Osteocyte (in vitro differentiated cells): ENCODE measurements around the gene LYPD4. TPM values are rescaled to one million over a fixed set of nuclear protein-coding genes. Genes with fewer than 3 reads are reported as not detected.
A peak's percentile ranks its signal among the peaks of the same experiment; 100 is the strongest.

Experiments used
- DNase-seq: peaks from one replicate; pipeline ENCODE4 v3.0.0; 2021; ENCODE audit warnings: mixed read lengths; ENCODE audit not compliant: unreplicated experiment; ENCODE audit errors: extremely low spot score
- H3K27ac Mint-ChIP-seq: one replicate; pipeline ENCODE4 v1.8.0; 2021; ENCODE audit warnings: mild to moderate bottlenecking, mixed read lengths; ENCODE audit not compliant: unreplicated experiment
- H3K27me3 Mint-ChIP-seq: one replicate; pipeline ENCODE4 v1.8.0; 2021; ENCODE audit warnings: mixed read lengths; ENCODE audit not compliant: unreplicated experiment
- H3K36me3 Mint-ChIP-seq: one replicate; pipeline ENCODE4 v1.8.0; 2021; ENCODE audit warnings: mixed read lengths; ENCODE audit not compliant: unreplicated experiment
- H3K4me1 Mint-ChIP-seq: one replicate; pipeline ENCODE4 v1.8.0; 2021; ENCODE audit warnings: mixed read lengths; ENCODE audit not compliant: unreplicated experiment
- H3K4me3 Mint-ChIP-seq: one replicate; pipeline ENCODE4 v1.8.0; 2021; ENCODE audit warnings: mild to moderate bottlenecking, moderate library complexity, mixed read lengths; ENCODE audit not compliant: unreplicated experiment
- H3K9me3 Mint-ChIP-seq: one replicate; pipeline ENCODE4 v1.8.0; 2021; ENCODE audit warnings: mixed read lengths; ENCODE audit not compliant: unreplicated experiment
- CTCF ChIP-seq: fragments of 200-600 bp; sonication (generic); IDR thresholded peaks from 2 replicates; pipeline ENCODE4 v1.5.0; 2021; ENCODE audit warnings: antibody characterized with exemption, mild to moderate bottlenecking, moderate library complexity
- total RNA-seq: library from RNA; stranded (reverse); gene quantifications from 2 replicates; pipeline ENCODE4 v1.2.1, GENCODE V29; 2021

Gene LYPD4
- total RNA-seq, 1 donor from 2014 or later, result not detected

- H3K27ac Mint-ChIP-seq, result peak overlapping the region; percentile 50
- no peak for DNase-seq
Measured at GRCh38 chr19:41871573-41872383, 27.3 kb upstream of the LYPD4 start.

GRCh38 chr19:41870401-41870873, 26.0 kb upstream of the LYPD4 start:
- no peak for TF ChIP-seq CTCF
- Mint-ChIP-seq H3K36me3 (peaks cover 26% of the 10 kb centered on the region), H3K27ac (no peak overlapping the region), H3K27me3 (no peaks in the 10 kb centered on the region), H3K9me3 (no peaks in the 10 kb centered on the region), H3K4me3 (no peak overlapping the region), H3K4me1 (peaks cover under 1% of the 10 kb centered on the region)
- no peak for DNase-seq

More at GRCh38 chr19:41871573-41872383, 27.3 kb upstream of the LYPD4 start:
- H3K36me3 Mint-ChIP-seq, result peaks cover 22% of the 10 kb centered on the region
- no peaks in the 10 kb centered on the region for H3K9me3 Mint-ChIP-seq
- H3K4me1 Mint-ChIP-seq, result no peaks in the 10 kb centered on the region
- no peak for TF ChIP-seq CTCF
- no peaks in the 10 kb centered on the region for H3K27me3 Mint-ChIP-seq
- H3K4me3 Mint-ChIP-seq, result no peak overlapping the region

- Mint-ChIP-seq H3K36me3 (peaks cover 31% of the 10 kb centered on the region), H3K4me1 (peaks cover 3% of the 10 kb centered on the region), H3K27me3 (no peaks in the 10 kb centered on the region), H3K4me3 (no peak overlapping the region), H3K27ac (no peak overlapping the region), H3K9me3 (no peaks in the 10 kb centered on the region)
- DNase-seq, result no peak
- TF ChIP-seq CTCF, result no peak
Measured at GRCh38 chr19:41869374-41869955, 25.0 kb upstream of the LYPD4 start.

- no peak overlapping the region for H3K4me3 Mint-ChIP-seq
- no peak overlapping the region for H3K27ac Mint-ChIP-seq
- H3K36me3 Mint-ChIP-seq, result peaks cover 36% of the 10 kb centered on the region
Measured at GRCh38 chr19:41868989-41869300, 24.5 kb upstream of the LYPD4 start.

More at GRCh38 chr19:41868989-41869300, 24.5 kb upstream of the LYPD4 start:
- Mint-ChIP-seq H3K4me1 (peaks cover 5% of the 10 kb centered on the region), H3K9me3 (no peaks in the 10 kb centered on the region), H3K27me3 (no peaks in the 10 kb centered on the region)
- no peak for TF ChIP-seq CTCF
- no peak for DNase-seq
